Mammary epithelial cell (primary cell): Measurements from ENCODE around the gene TXNDC9.

ENCODE experiments used
- EZH2 ChIP-seq: IDR thresholded peaks from 2 replicates; pipeline ENCODE4 v1.6.1; 2012; ENCODE audit warnings: low read length, inconsistent platforms, borderline replicate concordance
- TF ChIP-seq, protein P1 (sequence below), 2 donors: IDR thresholded peaks in 1 of 2; conservative IDR thresholded peaks in 1 of 2; 2 replicates each; pipeline ENCODE4 v1.5.1; 2011 to 2012; ENCODE audit warnings: inconsistent platforms in 2 of 2, low read length in 2 of 2, mild to moderate bottlenecking in 2 of 2, control low read depth in 1 of 2, low read depth in 1 of 2; ENCODE audit not compliant: insufficient read depth in 1 of 2; ENCODE audit errors: extremely low read depth in 1 of 2

- TF ChIP-seq, protein P1, sequence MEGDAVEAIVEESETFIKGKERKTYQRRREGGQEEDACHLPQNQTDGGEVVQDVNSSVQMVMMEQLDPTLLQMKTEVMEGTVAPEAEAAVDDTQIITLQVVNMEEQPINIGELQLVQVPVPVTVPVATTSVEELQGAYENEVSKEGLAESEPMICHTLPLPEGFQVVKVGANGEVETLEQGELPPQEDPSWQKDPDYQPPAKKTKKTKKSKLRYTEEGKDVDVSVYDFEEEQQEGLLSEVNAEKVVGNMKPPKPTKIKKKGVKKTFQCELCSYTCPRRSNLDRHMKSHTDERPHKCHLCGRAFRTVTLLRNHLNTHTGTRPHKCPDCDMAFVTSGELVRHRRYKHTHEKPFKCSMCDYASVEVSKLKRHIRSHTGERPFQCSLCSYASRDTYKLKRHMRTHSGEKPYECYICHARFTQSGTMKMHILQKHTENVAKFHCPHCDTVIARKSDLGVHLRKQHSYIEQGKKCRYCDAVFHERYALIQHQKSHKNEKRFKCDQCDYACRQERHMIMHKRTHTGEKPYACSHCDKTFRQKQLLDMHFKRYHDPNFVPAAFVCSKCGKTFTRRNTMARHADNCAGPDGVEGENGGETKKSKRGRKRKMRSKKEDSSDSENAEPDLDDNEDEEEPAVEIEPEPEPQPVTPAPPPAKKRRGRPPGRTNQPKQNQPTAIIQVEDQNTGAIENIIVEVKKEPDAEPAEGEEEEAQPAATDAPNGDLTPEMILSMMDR (conservative IDR thresholded peaks at IDR 0.05 in 1 of 2, IDR thresholded peaks at IDR 0.05 in 1 of 2; ENCODE audit: extremely low read depth in 1 of 2, insufficient read depth in 1 of 2, low read depth in 1 of 2, low read length in 2 of 2), result no peak
- TF ChIP-seq EZH2, result no peak
Observed at GRCh38 chr2:99325384-99325783, 10.7 kb downstream of the TXNDC9 start.
